NCI-H1105 (cell line): Measurements from ENCODE around the gene TEAD1.

Experiments
- DNase-seq: peaks from one replicate; lab custom pipeline; 2025; lab: John Stamatoyannopoulos, UW

TEAD1 gene

DNA sequence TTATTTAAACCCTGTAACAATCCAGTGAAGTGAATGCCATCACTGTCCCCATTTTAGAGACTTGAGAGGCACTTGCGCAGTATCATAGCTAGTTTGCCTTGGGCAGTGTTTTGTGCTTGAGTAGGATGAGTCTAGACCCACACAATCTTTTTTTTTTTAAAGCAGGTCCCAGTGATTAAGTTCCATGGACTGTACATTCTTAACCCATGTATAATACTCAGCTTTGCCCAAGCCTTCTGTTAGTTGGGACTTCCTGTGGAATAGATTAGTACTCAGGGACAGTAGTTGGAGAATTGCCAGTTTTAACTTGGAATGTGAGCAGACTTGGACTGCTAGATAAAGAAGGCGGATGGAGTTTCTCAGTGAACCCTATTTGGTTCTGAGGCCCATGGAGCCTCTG, 226.3 kb downstream of the TEAD1 start:
- DNase-seq = no peak

DNA sequence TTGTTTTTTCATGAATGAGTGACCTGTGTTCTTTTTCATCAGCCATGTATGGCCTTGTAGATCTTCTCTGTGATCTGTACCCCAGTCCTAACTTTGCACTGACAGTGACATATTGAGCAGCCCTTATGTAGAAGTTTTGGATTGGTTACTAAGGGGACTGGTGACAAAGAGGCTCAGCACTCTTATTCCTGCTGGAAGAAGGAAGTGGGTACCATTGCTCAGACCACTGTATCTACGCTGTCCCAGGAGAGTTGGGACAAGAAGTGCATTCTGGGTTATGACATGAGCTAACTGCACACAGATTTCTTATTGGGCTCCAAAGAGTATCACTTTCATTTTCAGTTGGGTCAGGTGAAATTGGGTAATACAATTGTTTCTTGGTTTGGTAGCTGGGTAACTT, 227.1 kb downstream of the TEAD1 start:
- no peak for DNase-seq

DNA sequence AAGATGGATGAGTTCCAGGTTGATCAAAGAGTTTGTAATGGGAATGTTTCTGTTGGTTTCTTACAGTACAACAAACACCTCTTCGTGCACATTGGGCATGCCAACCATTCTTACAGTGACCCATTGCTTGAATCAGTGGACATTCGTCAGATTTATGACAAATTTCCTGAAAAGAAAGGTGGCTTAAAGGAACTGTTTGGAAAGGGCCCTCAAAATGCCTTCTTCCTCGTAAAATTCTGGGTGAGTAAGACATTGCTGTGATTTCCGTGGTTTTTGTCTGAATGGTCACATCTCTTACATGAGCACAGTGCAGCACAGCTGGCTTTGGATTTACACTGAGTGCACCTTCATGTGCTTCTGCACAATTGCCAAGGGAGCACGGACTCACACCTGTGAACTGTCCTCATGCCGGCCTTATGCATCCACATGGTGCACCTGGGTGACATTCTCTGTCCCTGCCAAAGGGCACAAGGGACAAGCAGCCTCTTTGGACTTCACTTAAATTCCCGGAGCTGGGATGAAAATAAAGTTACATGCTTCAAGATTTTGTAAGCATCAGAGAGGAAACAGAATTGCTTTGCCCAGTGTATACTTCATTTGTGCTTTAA, 227.8 kb downstream of the TEAD1 start:
- no peak for DNase-seq

DNA sequence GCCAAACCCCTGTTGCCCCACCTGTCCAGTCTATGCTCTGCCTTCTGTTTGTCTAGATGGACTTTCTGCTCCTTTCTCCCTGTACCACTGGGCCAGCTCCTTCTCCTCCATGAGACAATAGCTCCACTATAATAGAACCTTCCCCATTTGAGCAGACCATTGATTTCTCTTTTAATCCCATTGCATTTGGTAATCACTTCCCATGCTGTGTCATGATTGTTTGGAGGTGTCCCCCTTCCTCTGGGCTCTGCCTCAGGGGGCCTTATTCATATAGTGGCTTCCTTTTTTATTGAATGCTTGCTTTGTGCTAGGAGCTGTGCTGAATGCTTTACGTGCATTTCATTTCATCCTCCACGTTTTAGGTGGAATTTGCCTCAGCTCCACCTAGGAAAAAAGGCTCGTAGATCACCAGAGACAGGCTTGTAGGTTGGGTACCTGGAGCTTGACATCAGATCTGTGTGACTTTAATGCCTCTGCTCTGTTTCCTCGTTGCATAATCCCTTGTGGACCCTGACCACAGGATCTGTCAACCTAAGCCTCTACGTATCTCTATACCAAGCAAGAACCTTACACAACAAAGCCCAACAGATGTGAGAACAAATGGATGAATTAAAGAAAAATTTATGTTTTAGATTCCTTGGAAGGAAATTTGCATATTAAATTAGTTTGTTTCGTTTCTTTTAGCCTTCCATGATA, 228.7 kb downstream of the TEAD1 start:
- no peak for DNase-seq

DNA sequence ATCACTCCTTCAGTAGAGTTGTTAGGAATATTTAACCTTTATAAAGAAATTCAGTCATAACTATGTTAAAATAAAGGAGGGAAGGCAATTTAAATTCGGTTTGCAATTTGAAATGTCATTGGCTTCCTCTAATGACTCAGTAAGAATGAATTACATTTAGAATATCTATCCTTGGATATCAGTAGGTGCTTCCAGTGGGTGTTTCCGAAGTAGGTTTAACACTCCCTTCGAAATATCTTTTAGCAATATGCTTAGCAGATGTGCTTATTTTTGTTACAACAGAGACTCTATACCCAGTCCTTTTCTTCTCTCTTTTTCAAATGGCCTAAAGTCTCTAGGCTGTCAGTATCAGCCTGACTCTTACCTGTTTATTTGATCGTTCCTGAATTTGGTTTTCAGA, 231.2 kb downstream of the TEAD1 start:
- no peak for DNase-seq

DNA sequence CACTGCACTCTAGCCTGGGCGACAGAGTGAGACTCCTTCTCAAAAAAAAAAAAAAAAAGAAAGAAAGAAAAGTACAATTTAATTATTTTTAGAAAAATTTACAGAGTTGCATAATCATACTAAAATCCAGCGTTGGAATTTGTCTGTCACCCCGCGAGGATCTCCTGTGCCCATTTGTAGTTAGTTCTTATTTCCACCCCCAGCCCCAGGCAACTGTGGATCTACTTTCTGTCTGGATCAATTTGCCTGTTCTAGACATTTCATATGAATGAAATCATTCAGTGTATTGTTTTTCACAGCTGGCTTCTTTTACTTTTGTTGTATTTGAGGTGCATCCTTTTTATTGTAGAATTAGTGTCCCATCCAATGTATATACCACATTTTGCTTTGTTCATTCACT, 232.3 kb downstream of the TEAD1 start:
- no peak for DNase-seq

DNA sequence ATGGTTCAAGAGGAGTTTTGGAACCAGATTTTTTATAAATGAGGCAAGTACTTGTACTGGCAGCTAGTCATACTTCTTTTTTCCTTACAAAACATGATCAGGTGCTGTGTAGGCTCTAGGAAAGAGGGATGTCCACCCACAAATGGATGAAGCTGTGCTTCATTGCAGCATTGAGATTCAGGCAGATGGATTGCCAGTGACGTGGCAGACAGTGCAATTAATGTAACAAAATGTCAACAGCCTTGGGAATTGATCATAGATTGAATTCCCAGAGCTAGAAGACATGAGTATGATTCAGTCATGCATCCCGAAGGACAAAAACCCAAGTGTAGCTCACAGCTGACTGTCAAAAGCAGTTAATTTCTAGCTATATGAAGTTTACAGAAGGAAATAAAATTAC, 235.7 kb downstream of the TEAD1 start:
- no peak for DNase-seq

DNA sequence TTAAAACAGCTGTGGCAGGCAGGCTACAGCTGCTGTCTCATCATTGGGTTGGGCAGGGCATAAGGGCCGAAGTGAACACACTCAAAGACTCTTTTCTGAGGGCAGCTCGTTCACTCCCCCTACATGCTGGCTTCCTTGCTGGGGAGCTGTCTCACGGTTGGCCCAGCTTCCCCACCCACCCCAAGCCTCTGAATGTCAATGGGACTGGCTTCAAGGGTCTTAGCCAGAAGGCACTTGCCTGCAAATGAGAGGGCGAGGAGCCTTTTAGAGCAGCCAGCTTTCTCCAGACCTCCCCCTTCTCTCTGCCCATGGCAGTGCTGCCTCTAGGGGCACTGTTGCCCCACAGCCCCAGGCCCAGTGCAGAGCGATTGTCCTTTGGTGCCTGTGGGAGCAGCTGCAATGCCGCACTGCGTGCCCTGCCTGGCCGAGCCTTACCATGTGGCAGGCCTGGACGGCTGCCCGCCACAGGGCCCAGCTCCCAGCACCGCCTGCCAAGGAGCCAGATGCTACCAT, 240.2 kb downstream of the TEAD1 start:
- DNase-seq = no peak

DNA sequence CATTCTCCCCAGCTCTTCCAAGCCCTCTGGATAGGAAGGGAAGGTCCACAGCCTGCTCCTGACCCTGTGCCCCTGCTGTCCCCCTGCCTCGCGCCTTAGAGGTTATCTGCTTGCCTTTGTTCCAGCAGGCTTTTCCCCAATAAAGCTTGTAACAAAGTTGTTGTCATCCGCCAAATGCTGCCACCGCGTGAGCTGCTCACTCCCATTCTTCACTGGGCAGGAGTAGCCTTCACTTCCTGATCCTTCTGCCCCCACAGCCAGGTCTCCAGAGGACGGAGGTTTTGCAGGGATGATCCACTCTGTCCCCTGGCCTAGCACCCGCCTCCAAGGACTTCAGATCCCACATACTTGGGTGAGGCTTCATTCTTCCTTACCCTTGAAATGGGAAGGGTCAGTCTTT, 240.9 kb downstream of the TEAD1 start:
- DNase-seq = no peak

DNA sequence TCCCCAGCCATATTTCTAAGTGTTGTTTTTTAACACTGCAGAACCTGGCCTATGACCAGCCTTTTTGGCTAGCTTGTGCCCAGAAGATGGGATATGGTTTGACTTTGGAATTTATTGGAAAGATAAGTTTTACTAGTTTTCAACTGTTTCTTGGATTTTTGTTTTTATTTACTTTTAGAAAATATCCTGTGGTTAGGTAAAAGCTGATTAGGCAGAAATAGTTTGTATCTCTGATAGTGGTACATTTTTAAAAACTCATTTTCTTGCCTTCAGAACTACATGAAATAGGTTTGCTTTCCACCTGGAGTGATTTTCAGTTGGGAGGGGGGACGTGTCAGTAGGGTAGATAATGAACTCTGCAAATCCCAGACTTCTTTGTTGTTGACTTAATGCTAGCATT, 243.6 kb downstream of the TEAD1 start:
- no peak for DNase-seq

DNA sequence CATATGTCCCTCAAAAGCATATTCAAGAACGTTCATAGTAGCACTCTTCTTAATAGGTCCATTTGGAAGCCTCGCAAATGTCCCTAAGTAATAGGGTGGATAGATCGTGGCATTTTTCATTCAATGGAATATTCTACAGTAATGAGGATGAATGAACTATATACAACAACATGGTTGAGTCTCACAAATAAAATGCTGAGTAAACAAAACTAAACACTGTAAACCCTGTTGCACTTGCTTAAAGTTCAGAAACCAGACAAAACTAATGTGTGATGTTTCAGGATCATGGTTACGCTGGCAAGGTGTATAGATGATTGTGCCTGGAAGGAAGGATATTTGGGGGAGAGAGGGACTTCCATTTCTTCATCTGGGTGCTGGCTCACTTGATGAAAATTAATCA, 244.4 kb downstream of the TEAD1 start:
- no peak for DNase-seq

DNA sequence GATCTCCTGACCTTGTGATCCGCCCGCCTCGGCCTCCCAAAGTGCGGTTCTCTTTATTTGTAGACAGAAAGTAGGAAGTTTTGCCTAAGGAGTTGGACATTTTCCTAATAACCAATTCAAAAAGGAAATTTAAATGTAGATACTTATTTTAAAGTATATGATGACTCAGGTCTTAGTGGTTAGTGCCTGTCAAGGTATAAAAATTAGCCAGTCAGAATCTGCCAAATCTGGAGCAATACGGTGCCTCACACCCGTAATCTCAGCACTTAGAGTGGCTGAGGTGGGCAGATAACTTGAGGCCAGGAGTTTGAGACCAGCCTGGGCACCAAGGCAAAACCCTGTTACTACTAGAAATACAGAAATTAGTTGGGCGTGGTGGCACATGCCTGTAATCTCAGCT, 248.2 kb downstream of the TEAD1 start:
- no peak for DNase-seq

DNA sequence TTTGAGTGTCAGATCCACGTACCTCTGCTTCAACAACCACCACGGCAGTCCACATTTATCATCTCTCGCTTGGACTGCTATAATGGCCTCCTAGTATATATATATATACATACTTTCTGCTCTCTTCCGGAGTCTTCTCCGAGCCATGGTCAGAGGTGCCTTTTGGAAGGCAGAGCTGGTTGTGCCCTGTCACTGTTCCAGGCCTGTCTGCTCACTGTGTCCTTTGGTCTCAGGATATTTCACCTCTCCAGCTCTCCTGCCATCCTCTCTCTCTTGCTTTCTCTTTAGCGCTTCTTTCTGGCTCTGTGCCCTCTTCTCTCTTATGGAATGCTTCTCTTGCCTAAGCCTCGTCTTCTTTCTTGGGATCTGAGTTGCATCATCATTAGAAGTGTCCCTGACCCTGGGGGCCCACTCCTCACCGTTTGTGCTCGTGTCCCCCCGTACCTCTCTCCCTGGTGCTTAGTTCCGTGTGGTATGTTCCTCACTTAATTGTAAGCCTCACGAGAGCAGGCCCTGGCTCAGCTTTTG, 248.8 kb downstream of the TEAD1 start:
- DNase-seq = no peak

DNA sequence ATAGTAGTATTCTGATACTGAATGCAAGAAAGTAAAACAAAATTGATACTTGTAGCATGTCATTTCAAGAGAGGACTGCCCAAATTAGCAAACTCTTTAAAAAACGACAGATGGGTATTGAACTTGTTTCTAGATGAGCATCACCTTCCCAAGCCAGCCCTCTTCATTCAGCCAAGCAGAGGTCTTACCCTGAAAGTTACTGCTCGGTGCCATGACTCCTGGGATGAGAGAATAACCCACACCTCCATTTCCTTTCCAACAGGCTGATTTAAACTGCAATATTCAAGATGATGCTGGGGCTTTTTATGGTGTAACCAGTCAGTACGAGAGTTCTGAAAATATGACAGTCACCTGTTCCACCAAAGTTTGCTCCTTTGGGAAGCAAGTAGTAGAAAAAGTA, 250.4 kb downstream of the TEAD1 start:
- DNase-seq = no peak

DNA sequence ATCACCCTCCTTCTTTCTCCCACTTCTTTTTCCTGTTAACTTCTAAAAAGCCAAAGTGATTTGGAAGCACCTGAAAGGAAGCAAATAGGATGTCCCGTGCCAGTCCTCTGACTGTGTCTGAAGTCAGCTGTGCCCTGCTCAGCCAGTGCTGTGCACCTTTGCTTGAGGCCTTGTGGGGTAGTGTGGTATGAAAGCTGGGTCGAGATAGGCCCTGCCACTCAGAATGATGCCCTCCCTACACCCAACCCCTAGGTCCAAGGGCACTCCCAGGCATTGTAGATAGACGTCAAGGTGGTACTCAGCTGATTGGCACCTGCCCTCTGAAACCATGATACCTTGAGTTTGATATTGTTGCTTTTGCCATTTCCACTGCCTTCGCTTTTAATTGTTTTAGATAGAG, 251.3 kb downstream of the TEAD1 start:
- no peak for DNase-seq

DNA sequence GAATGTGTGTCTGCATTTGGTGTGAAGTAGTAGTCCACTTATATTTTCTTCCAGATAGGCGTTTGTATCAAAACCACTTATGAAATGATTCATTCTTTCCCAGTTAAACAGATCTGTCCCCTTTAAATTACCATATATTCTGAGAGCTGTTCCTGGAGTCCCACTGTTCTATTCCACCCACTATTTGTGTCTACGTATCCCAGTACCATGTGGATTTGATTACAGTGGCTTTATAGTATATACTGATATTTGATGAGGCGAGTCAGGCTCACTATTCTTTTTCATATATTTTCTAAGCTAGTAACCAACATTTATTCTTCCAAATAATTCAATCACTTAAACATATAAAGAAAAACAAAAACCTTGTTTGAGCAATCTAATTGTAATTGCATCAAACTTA, 253.0 kb downstream of the TEAD1 start:
- DNase-seq = no peak

DNA sequence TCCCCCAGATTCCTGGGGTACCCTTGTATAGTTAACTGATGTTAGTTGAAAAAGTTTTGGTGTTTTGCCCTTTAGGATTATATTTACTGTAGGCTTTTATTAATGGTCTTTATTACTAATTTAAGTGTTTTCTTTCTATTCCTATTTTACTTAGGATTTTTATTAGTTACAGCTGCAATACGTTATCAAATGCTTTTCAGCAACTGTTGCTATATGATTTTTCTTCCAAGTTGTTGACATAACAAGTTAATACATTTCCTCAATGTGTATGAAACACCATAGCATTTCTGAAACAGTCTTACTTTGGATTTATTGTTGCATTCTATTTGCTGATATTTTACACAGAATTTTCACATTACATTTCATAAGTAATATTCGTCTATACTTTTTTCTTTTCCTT, 253.7 kb downstream of the TEAD1 start:
- DNase-seq = no peak

DNA sequence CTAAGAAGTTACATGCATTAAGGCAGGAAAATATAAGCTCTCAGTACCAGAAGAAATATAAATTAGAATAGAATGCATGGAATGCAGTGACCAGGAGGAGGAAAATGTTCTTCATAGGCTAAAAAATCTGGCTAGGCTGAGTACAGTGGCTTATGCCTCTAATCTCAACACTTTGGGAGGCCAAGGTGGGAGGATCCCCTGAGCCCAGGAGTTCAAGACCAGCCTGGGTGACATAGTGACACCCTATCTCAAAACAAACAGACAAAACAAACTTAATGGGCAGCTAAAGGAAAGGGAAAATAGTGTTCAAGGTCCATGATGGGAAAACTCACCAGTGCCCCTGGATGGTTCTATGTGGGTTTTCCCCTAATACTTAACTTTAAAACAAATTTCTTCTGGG, 256.6 kb downstream of the TEAD1 start:
- DNase-seq = no peak

DNA sequence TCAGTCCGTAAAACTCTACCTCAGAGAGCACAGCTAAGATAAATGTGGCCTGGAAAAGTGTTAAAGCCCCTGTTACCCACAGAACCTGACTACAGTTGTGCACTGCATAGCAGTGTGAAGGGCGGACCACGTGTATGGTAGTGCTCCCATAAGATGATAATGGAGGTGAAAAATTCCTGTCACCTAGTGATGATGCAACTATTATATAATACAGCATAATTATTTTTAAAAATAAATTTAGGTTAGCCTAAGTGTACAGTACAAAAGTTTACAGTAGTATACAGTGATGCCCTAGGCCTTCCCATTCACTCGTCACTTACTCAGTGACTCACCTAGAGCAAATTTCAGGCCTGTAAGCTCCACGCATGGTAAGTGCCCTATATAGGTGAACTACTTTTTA, 258.3 kb downstream of the TEAD1 start:
- DNase-seq = no peak

DNA sequence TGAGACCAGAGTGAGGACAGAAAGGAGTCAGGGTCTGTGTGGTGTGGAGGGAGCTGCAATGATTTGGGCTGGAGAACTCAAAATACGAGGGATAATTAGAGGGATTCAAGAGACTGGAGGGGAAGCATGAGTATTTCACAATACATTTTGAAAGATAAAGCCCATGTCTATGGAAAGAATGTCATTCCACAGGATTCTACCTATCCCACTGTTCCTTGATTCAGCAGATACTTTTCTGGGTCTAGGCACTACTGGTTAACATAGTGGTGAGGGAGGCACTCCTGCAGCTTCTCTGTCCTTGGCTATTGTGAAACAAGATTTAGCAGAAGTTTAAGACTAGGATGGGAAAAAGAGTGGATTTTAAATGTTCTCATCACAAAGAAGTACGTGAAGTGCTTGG, 262.0 kb downstream of the TEAD1 start:
- no peak for DNase-seq

DNA sequence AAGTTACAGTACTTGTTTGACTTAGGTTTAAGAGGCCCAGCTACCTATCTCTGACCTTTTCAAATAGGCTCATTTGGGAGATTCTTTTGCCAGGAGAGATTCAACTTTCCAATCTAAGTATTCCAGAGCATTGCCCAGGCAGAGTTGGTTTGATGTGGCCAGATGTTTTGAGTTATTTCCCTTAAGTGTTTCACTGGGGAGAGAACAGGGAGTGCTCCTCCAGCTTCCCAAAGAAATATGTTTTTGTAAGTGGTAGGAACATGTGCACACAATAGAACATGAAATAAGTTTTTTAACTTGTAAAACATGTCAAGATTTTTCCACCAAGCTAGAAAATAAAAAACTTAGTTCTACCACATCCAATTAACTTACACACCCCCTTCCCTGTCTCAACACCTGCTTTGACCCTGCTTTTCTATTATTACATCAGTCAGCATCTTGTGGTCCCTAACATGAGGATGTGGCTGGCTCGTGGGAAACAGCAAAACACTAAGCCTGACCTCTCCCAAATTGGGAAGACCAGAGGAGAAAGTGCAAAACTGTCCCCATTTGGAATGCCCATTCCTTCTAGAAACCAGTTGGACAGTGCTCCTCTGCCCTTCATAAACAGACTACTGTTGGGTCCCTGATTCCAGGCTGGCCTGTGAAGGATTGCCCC, 264.5 kb downstream of the TEAD1 start:
- DNase-seq = no peak

DNA sequence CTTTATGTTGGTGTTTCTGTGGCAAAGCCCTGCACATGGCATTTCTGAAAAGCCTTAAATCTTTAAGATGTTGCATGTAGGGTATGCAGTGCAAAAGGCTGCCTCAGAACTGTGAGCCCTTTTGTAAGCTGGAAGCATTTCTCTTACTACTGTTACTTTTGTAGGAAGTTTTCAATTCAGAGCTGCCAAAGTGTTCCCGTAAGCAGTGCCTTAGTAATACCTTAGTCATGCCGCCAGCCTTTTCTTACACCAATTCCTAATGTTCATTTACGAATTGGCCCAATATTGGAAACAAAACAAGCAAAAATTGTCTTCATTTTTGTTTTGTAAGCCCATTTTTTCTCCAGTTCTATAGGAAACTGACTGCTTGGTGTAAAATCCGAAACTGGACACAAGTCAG, 267.4 kb downstream of the TEAD1 start:
- DNase-seq = no peak

DNA sequence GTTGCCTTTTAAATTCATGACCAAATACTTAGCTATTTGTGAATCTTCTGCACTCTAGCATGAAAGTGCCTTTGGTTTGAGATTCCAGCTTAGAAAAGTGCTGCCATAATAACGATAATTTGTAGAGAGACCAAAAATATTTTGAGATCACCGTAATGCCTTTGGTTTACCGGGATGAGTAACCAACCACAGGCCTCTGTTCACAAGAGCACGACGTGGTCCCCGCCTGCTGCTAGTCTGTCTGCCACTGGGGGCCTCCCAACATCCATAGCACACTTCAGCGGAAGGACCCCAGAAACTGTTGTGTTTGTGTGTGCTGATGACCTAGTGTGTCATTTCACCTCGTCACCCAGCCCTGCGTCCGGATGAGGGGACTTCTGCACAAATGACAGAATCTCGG, 267.9 kb downstream of the TEAD1 start:
- no peak for DNase-seq
